H1 (cell line): ENCODE data around the gene TRPC4. TPM values are rescaled to one million over a fixed set of nuclear protein-coding genes. Genes with fewer than 3 reads are reported as not detected.

Experiments used
- CTCF ChIA-PET: fragments of 300-600 bp; sonication (Branson Sonifier 250); formaldehyde crosslinking; loops from one replicate; lab custom pipeline; 2021; ENCODE audit not compliant: partially characterized antibody; lab: Charles Lee
- POLR2A ChIA-PET: fragments of 300-600 bp; sonication (Branson Sonifier 250); formaldehyde crosslinking; loops from one replicate; lab custom pipeline; 2021; ENCODE audit warnings: inconsistent platforms; ENCODE audit not compliant: partially characterized antibody; lab: Charles Lee
- DNase-seq, 2 experiments: peaks; one replicate each; pipeline versions ENCODE4 v3.0.0 to v3.0.0-alpha.2; 2010 to 2022; ENCODE audit warnings: low spot score in 2 of 2, low read depth in 1 of 2, mixed read lengths in 1 of 2
- FAIRE-seq: peaks from 2 replicates; lab custom pipeline; 2011; peaks lifted over from hg19 to GRCh38; lab: Jason Lieb, UNC
- H2AFZ ChIP-seq: 2 replicates; pipeline ENCODE4 v1.8.1; 2012; ENCODE audit warnings: low read length, inconsistent platforms
- H2AK5ac ChIP-seq: 2 replicates; pipeline ENCODE4 v1.6.1; 2013; ENCODE audit warnings: low read depth, low read length
- H2BK120ac ChIP-seq: replicated peaks from 2 replicates; pipeline ENCODE3; 2013; ENCODE audit warnings: low read depth, low read length, inconsistent platforms
- H2BK12ac ChIP-seq: 2 replicates; pipeline ENCODE4 v1.6.1; 2013; ENCODE audit warnings: low read depth, low read length
- H2BK15ac ChIP-seq: 2 replicates; pipeline ENCODE4 v1.6.1; 2013; ENCODE audit warnings: low read length
- H2BK20ac ChIP-seq: 2 replicates; pipeline ENCODE4 v1.6.1; 2013; ENCODE audit warnings: low read length
- H2BK5ac ChIP-seq: 2 replicates; pipeline ENCODE4 v1.6.1; 2013; ENCODE audit warnings: low read depth, low read length
- H3K14ac ChIP-seq: 2 replicates; pipeline ENCODE4 v1.6.1; 2013; ENCODE audit warnings: inconsistent platforms; ENCODE audit not compliant: insufficient read length
- H3K18ac ChIP-seq: 2 replicates; pipeline ENCODE4 v1.6.1; 2013; ENCODE audit warnings: low read length; ENCODE audit errors: extremely low read depth
- H3K23ac ChIP-seq: 2 replicates; pipeline ENCODE4 v1.6.1; 2013; ENCODE audit warnings: inconsistent platforms; ENCODE audit not compliant: insufficient read length
- H3K23me2 ChIP-seq: 2 replicates; pipeline ENCODE4 v1.6.1; 2013; ENCODE audit warnings: low read depth, low read length
- H3K27ac ChIP-seq: 2 replicates; pipeline ENCODE4 v1.6.1; 2011; ENCODE audit warnings: low read depth, low read length, inconsistent platforms
- H3K27me3 ChIP-seq, 4 experiments: replicated peaks in 1 of 4; 1 replicate in 1 of 4; 2 replicates in 3 of 4; pipeline versions ENCODE4 v1.6.1 to v1.8.1; 2011 to 2013; ENCODE audit warnings: low read length in 3 of 4, mild to moderate bottlenecking in 3 of 4, inconsistent platforms in 2 of 4, mixed read lengths in 2 of 4, moderate library complexity in 1 of 4; ENCODE audit not compliant: control insufficient read depth in 3 of 4, insufficient read depth in 3 of 4; ENCODE audit errors: extremely low read depth in 1 of 4
- H3K36me3 ChIP-seq, 4 experiments: 2 replicates each; pipeline versions ENCODE4 v1.6.1 to v1.8.1; 2011 to 2013; ENCODE audit warnings: mild to moderate bottlenecking in 4 of 4, low read length in 3 of 4, moderate library complexity in 2 of 4, control low read depth in 1 of 4, inconsistent platforms in 1 of 4; ENCODE audit not compliant: insufficient read depth in 4 of 4, control insufficient read depth in 2 of 4
- H3K4ac ChIP-seq: replicated peaks from 2 replicates; pipeline ENCODE3; 2013; ENCODE audit warnings: low read length, low read depth, mixed read lengths, inconsistent platforms; ENCODE audit not compliant: insufficient read length
- H3K4me1 ChIP-seq, 4 experiments: replicated peaks in 1 of 4; 1 replicate in 1 of 4; 2 replicates in 3 of 4; pipeline versions ENCODE4 v1.6.1 to v1.8.1; 2011 to 2013; ENCODE audit warnings: low read length in 3 of 4, inconsistent platforms in 2 of 4, mixed read lengths in 1 of 4; ENCODE audit not compliant: insufficient read depth in 4 of 4, control insufficient read depth in 3 of 4
- H3K4me2 ChIP-seq, 2 experiments: 2 replicates each; pipeline versions ENCODE4 v1.6.1 to v1.8.1; 2011 to 2013; ENCODE audit warnings: low read depth in 2 of 2, low read length in 2 of 2, control low read depth in 1 of 2, inconsistent platforms in 1 of 2, mild to moderate bottlenecking in 1 of 2; ENCODE audit not compliant: insufficient read depth in 1 of 2
- H3K4me3 ChIP-seq, 4 experiments: fragments of 200-600, 300-600 bp in 1 of 4; sonication (generic), shearing (Covaris generic), sonication (Bioruptor Twin) in 1 of 4; 2 replicates each; pipeline versions ENCODE4 v1.5.1 to v1.8.1; 2011 to 2016; ENCODE audit warnings: low read length in 4 of 4, low read depth in 3 of 4, control low read depth in 2 of 4, inconsistent platforms in 2 of 4, mild to moderate bottlenecking in 2 of 4, mixed read lengths in 1 of 4, moderate library complexity in 1 of 4; ENCODE audit not compliant: insufficient read depth in 2 of 4; ENCODE audit errors: extremely low read depth in 1 of 4
- H3K56ac ChIP-seq: replicated peaks from 2 replicates; pipeline ENCODE3; 2013; ENCODE audit warnings: low read depth, mild to moderate bottlenecking, mixed read lengths, low read length, inconsistent platforms; ENCODE audit not compliant: insufficient read length
- H3K79me1 ChIP-seq: 2 replicates; pipeline ENCODE4 v1.6.1; 2013; ENCODE audit warnings: low read depth, low read length, control low read depth
- H3K79me2 ChIP-seq, 2 experiments: 2 replicates each; pipeline versions ENCODE4 v1.6.1 to v1.8.1; 2012 to 2013; ENCODE audit warnings: low read length in 2 of 2, mild to moderate bottlenecking in 2 of 2, inconsistent platforms in 1 of 2; ENCODE audit not compliant: insufficient read depth in 2 of 2, control insufficient read depth in 1 of 2
- H3K9ac ChIP-seq, 4 experiments: replicated peaks in 1 of 4; 1 replicate in 1 of 4; 2 replicates in 3 of 4; pipeline versions ENCODE4 v1.6.1 to v1.8.1; 2011 to 2013; ENCODE audit warnings: low read depth in 3 of 4, low read length in 3 of 4, control low read depth in 2 of 4, mild to moderate bottlenecking in 2 of 4, moderate library complexity in 2 of 4, inconsistent platforms in 1 of 4; ENCODE audit errors: extremely low read depth in 1 of 4
- H3K9me3 ChIP-seq, 2 experiments: 2 replicates each; pipeline versions ENCODE4 v1.6.1 to v1.8.1; 2012 to 2013; ENCODE audit warnings: mild to moderate bottlenecking in 2 of 2, moderate library complexity in 2 of 2, control low read depth in 1 of 2, inconsistent platforms in 1 of 2, low read depth in 1 of 2, low read length in 1 of 2, mixed read lengths in 1 of 2; ENCODE audit not compliant: insufficient read depth in 2 of 2
- H4K20me1 ChIP-seq, 2 experiments: replicated peaks in 1 of 2; 2 replicates each; pipeline versions ENCODE3 to v1.8.1; 2011 to 2013; ENCODE audit warnings: inconsistent platforms in 2 of 2, low read length in 2 of 2, mild to moderate bottlenecking in 1 of 2; ENCODE audit not compliant: insufficient read depth in 2 of 2, control insufficient read depth in 1 of 2
- H4K5ac ChIP-seq: 2 replicates; pipeline ENCODE4 v1.6.1; 2013; ENCODE audit warnings: low read length, low read depth, mixed read lengths, inconsistent platforms; ENCODE audit not compliant: insufficient read length
- H4K8ac ChIP-seq: 2 replicates; pipeline ENCODE4 v1.8.0; 2013; ENCODE audit warnings: mild to moderate bottlenecking, moderate library complexity, low read length, inconsistent platforms; ENCODE audit not compliant: insufficient read depth; ENCODE audit errors: extremely low read depth
- H4K91ac ChIP-seq: replicated peaks from 2 replicates; pipeline ENCODE3; 2013; ENCODE audit warnings: low read length, mixed read lengths, inconsistent platforms; ENCODE audit not compliant: insufficient read length
- CBX8 ChIP-seq: fragments of 300-800, 300-1000 bp; sonication (generic); IDR thresholded peaks from 2 replicates; pipeline ENCODE4 v1.7.1; 2016; ENCODE audit warnings: low read depth, low read length, borderline replicate concordance
- CTBP2 ChIP-seq: IDR thresholded peaks from 2 replicates; pipeline ENCODE4 v1.7.0; 2011; ENCODE audit warnings: borderline replicate concordance, mild to moderate bottlenecking, moderate library complexity, mixed read lengths, low read length; ENCODE audit not compliant: insufficient read depth, insufficient read length
- EP300 ChIP-seq, 2 experiments: IDR thresholded peaks; 1 replicate in 1 of 2; 2 replicates in 1 of 2; pipeline ENCODE4 v1.6.1; 2011 to 2012; ENCODE audit warnings: low read depth in 2 of 2, low read length in 2 of 2, mild to moderate bottlenecking in 2 of 2, borderline replicate concordance in 1 of 2, inconsistent platforms in 1 of 2, moderate library complexity in 1 of 2
- JUND ChIP-seq: IDR thresholded peaks from 2 replicates; pipeline ENCODE4 v1.6.1; 2011; ENCODE audit warnings: mild to moderate bottlenecking, improper control_type of control experiment, low read length
- KDM4A ChIP-seq: IDR thresholded peaks from one replicate; pipeline ENCODE4 v1.7.1; 2012; ENCODE audit warnings: low read depth, mild to moderate bottlenecking, moderate library complexity, low read length, inconsistent platforms; ENCODE audit not compliant: severe bottlenecking
- RNF2 ChIP-seq: fragments of 200-900, 300-1000 bp; sonication (generic); IDR thresholded peaks from 2 replicates; pipeline ENCODE4 v1.7.1; 2016; ENCODE audit warnings: borderline replicate concordance, low read depth, mild to moderate bottlenecking, antibody characterized with exemption, low read length; ENCODE audit not compliant: poor library complexity, severe bottlenecking; ENCODE audit errors: missing control alignments
- whole genome bisulfite sequencing, 2 experiments: shearing (Covaris generic) in 1 of 2; methylation state at CpG; one replicate each; pipeline versions ENCODE4 v1.1.6 to v1.1.7; 2013 to 2015; ENCODE audit warnings: low lambda C conversion rate in 2 of 2, mixed read lengths in 2 of 2, inconsistent platforms in 1 of 2, low coverage in 1 of 2, missing lambda C conversion rate in 1 of 2; ENCODE audit not compliant: insufficient replicate concordance in 2 of 2, insufficient coverage in 1 of 2, insufficient read length in 1 of 2; ENCODE audit errors: extremely low coverage in 1 of 2, missing lambda C conversion rate in 1 of 2; 5-methylcytosine and 5-hydroxymethylcytosine counted together
- polyA plus RNA-seq, 7 experiments: library from polyadenylated mRNA; depleted of rRNA in 3 of 7; stranded (reverse) in 5 of 7; unstranded in 2 of 7; fragments of >200 nt in 5 of 7; fragments of 200-250 nt in 2 of 7; gene quantifications; 1 replicate in 5 of 7; 2 replicates in 1 of 7; 4 replicates in 1 of 7; pipeline versions ENCODE4 v1.2.1 to v1.2.3, GENCODE V29; 2011 to 2013; ENCODE audit warnings: missing spikeins in 2 of 7, mixed read lengths in 2 of 7
- total RNA-seq: library from RNA; stranded (reverse); fragmentation: NEBNext Ultra II Directional; extraction: Animal tissue kit (Norgen Biotek cat#: 25700); gene quantifications from 2 replicates; pipeline ENCODE4 v1.2.1, GENCODE V29; 2021

Gene TRPC4
- total and polyA plus RNA-seq, 2 of the 8 experiments (the other 6 are each of a cell fraction or from before 2014, with no cell fraction given): 12.3 to 14.7 TPM

DNA sequence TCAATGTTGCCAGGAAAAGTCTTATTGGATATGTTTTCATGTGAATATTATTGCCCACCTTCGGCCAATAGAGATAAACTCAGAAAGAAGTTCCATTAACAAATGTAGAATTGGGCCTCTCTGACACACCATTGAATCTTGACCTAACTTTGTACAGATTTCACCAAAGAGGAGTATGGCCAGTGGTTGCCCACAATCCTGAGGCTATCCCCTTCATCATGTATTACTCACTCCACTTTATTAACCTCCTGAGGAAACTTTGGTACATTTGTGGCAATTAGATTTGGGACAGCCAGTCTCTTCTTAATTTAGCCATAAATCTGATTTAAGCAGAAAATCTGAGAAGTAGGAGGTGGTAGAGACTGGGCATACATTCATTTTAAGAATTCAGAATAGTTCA, 217.7 kb downstream of the TRPC4 start:
- no peak overlapping the region for H2AFZ ChIP-seq
- 70% methylated on average over 1 of the region's 1 CpG; no CpG with 5 or more reads in 1 of the 2 experiments for WGBS, 2 experiments
- no peaks in the 10 kb centered on the region for H3K27me3 ChIP-seq
- H3K56ac ChIP-seq: no peak overlapping the region
- no peak overlapping the region for H2BK15ac ChIP-seq
- H3K79me2 ChIP-seq: no peaks in the 10 kb centered on the region
- no peaks in the 10 kb centered on the region for H3K79me1 ChIP-seq
- H3K18ac ChIP-seq: no peak overlapping the region
- H2BK120ac ChIP-seq: no peak overlapping the region
- no peak overlapping the region for H3K4ac ChIP-seq
- no peak overlapping the region for H3K14ac ChIP-seq
- TF ChIP-seq KDM4A (no peak), RNF2 (no peak), JUND (no peak), EP300 (IDR thresholded peaks at IDR 0.05; ENCODE audit: borderline replicate concordance in 1 of 2, low read depth in 2 of 2, low read length in 2 of 2) (no peak), CTBP2 (no peak), CBX8 (no peak)
- H3K27ac ChIP-seq: no peak overlapping the region
- H3K23me2 ChIP-seq: no peaks in the 10 kb centered on the region
- H4K8ac ChIP-seq: no peak overlapping the region
- no peak overlapping the region for H2BK5ac ChIP-seq
- no peak overlapping the region for H3K23ac ChIP-seq
- ChIA-PET CTCF (no interaction called here), POLR2A (no interaction called here)
- no peak overlapping the region for H2BK12ac ChIP-seq
- DNase-seq (no peak), FAIRE-seq (no peak)
- H3K4me2 ChIP-seq: no peak overlapping the region
- no peak overlapping the region for H3K4me3 ChIP-seq
- no peak overlapping the region for H2BK20ac ChIP-seq
- no peaks in the 10 kb centered on the region for H3K9me3 ChIP-seq
- no peak overlapping the region for H4K5ac ChIP-seq
- H3K4me1 ChIP-seq: no peaks in the 10 kb centered on the region
- no peak overlapping the region for H3K9ac ChIP-seq
- no peak overlapping the region for H2AK5ac ChIP-seq
- H3K36me3 ChIP-seq: peaks cover 0 to 15% (median 5%) of the 10 kb centered on the region in 4 experiments; a peak in 4 of 8 replicates
- no peak overlapping the region for H4K91ac ChIP-seq
- no peaks in the 10 kb centered on the region for H4K20me1 ChIP-seq
